DND-41 (cell line): ENCODE data around the gene ATP2B1.

Experiments used
- EZH2 ChIP-seq: IDR thresholded peaks from 3 replicates; pipeline ENCODE4 v1.6.1; 2012; ENCODE audit warnings: borderline replicate concordance, low read depth, mild to moderate bottlenecking, moderate library complexity, low read length, inconsistent platforms; ENCODE audit not compliant: severe bottlenecking
- TF ChIP-seq, protein P1 (sequence below): IDR thresholded peaks from 2 replicates; pipeline ENCODE4 v1.5.1; 2012; ENCODE audit warnings: borderline replicate concordance, low read length, moderate library complexity, mild to moderate bottlenecking; ENCODE audit not compliant: poor library complexity, severe bottlenecking; ENCODE audit errors: extremely low read depth

- TF ChIP-seq, protein P1, sequence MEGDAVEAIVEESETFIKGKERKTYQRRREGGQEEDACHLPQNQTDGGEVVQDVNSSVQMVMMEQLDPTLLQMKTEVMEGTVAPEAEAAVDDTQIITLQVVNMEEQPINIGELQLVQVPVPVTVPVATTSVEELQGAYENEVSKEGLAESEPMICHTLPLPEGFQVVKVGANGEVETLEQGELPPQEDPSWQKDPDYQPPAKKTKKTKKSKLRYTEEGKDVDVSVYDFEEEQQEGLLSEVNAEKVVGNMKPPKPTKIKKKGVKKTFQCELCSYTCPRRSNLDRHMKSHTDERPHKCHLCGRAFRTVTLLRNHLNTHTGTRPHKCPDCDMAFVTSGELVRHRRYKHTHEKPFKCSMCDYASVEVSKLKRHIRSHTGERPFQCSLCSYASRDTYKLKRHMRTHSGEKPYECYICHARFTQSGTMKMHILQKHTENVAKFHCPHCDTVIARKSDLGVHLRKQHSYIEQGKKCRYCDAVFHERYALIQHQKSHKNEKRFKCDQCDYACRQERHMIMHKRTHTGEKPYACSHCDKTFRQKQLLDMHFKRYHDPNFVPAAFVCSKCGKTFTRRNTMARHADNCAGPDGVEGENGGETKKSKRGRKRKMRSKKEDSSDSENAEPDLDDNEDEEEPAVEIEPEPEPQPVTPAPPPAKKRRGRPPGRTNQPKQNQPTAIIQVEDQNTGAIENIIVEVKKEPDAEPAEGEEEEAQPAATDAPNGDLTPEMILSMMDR: no peak
- TF ChIP-seq EZH2: no peak
Observed at GRCh38 chr12:89702503-89702902, 6.1 kb downstream of the ATP2B1 start.
